ENCODE data around the gene ARPIN. TPM values are rescaled to one million over a fixed set of nuclear protein-coding genes. Genes with fewer than 3 reads are reported as not detected.
"Not testable (repeated sequence)": the region's sequence is repeated elsewhere in the genome, so short reads cannot be mapped to it uniquely, and the experiment has no call there.

ARPIN gene
- polyA plus RNA-seq (2013, experiment 1 of 2): 1.3 TPM
- polyA plus RNA-seq (2013, experiment 2 of 2): 1.4 TPM

DNA sequence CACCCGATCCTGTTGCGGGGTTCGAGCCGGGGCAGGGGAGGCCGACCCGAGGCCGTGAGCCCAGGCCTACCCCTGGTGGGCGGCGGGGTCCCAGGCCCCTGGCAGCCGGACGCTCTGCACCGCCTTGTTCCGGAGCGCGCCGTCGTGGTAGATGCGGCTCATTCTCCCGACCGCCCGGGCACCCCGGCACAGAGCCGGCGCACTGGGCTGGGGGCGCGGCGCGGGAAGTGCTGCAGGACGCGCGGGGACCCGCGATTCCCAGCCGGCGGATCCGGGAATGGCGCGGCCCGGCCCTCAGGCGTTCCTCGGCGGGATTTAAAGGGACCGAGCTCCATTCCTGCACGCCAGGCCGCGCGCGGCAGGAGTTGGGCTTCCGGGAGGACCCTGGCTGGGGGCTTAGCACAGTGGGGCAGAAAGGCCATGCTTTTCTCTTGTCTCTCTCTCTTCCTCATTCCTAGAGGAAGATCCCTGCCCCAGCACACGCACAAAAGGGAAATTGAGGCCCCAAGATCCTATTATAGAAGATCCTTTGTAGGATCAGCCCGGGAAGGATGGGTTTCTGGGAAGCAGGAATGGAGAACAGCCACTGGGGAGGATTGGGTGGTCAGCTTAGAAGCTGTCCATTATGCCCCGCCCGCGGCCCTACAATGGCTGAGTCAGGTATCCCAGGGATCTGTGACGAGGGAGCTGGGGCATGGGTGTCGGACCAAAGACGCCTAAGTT is at the start of gene ARPIN:
ARPIN (minus strand) TSS at position 279 of the 723 bp plus-strand sequence; CDS start at position 162, 117 bp downstream.
- no peaks in the 10 kb centered on the region for H3K4me1 ChIP-seq (ENCODE audit: control insufficient read depth, low read depth, low read length)

DNA sequence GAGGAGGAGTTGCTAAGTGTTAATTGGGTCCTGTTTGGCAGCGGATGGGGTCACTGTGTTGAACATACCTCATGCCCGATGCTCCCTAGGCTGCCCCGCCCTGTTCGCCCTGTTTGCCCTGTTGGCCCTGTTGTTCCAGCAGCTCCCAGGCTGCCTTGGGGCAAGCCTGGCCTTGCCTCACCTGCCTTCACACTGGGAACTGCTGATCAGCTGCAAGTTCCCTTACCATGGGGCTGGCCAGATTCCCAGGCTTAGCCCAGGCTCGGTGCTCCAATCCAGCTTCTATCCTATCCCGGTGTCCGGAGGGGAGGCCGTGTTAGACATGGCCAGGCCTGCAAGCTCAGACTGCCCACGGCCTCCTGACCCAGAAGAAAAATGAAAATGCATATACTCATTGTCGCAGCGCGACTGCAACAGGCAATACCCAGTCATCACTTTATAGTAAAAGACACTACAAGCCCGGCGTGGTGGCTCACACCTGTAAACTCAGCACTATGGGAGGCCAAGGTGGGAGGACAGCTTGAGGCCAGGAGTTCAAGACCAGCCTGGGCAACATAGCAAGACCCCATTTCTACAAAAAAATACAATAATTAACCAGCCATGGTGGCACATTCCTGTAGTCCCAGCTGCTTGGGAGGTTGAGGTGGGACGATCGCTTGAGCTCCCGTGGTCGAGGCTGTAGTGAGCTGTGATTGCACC is 45.5 kb upstream of the ARPIN start:
- Histone ChIP-seq H4K8ac (ENCODE audit: low read depth, low read length) (no peak overlapping the region), H3K36me3 (ENCODE audit: control insufficient read depth, insufficient read depth, low read length) (no peaks in the 10 kb centered on the region), H3K79me2 (ENCODE audit: control insufficient read depth, insufficient read depth, low read length) (no peaks in the 10 kb centered on the region), H3K79me1 (ENCODE audit: low read length) (no peaks in the 10 kb centered on the region), H3K4ac (ENCODE audit: low read depth, low read length) (no peak overlapping the region), H3K27me3 (ENCODE audit: insufficient read depth, low read length, poor library complexity) (no peaks in the 10 kb centered on the region), H2BK15ac (replicated peaks; ENCODE audit: low read depth) (no peak overlapping the region), H2AK5ac (ENCODE audit: low read length) (no peak overlapping the region), H3K56ac (ENCODE audit: low read length) (no peak overlapping the region), H3K18ac (ENCODE audit: low read length) (no peak overlapping the region), H3K27ac (ENCODE audit: low read depth, low read length) (no peak overlapping the region), H3K4me2 (ENCODE audit: low read length) (no peak overlapping the region), H2BK120ac (ENCODE audit: low read depth, low read length) (no peak overlapping the region), H3K4me1 (ENCODE audit: control insufficient read depth, low read depth, low read length) (no peaks in the 10 kb centered on the region), H3K23ac (ENCODE audit: low read length) (no peak overlapping the region), H3K4me3 (ENCODE audit: low read length) (no peak overlapping the region), H3K9ac (ENCODE audit: low read length) (no peak overlapping the region), H4K5ac (ENCODE audit: low read length) (no peak overlapping the region), H2BK5ac (ENCODE audit: low read length) (no peak overlapping the region)
- no CpG with 5 or more reads among the region's 18 CpGs for WGBS (ENCODE audit: extremely low coverage, insufficient coverage, low lambda C conversion rate)
- no peak for DNase-seq

More for the DNA sequence above, at the start of gene ARPIN:
- Histone ChIP-seq H3K4ac (ENCODE audit: low read depth, low read length) (peak within 1 kb of the TSS; percentile 93), H2BK15ac (replicated peaks; ENCODE audit: low read depth) (no peak within 1 kb of the TSS), H3K56ac (ENCODE audit: low read length) (peak within 1 kb of the TSS; percentile 92), H4K8ac (ENCODE audit: low read depth, low read length) (no peak within 1 kb of the TSS), H3K18ac (ENCODE audit: low read length) (peak within 1 kb of the TSS; percentile 81), H3K79me2 (ENCODE audit: control insufficient read depth, insufficient read depth, low read length) (no peaks in the 10 kb centered on the region), H3K4me3 (ENCODE audit: low read length) (peak within 1 kb of the TSS; percentile 40), H2AK5ac (ENCODE audit: low read length) (no peak within 1 kb of the TSS), H3K36me3 (ENCODE audit: control insufficient read depth, insufficient read depth, low read length) (no peaks in the 10 kb centered on the region), H3K4me2 (ENCODE audit: low read length) (peak within 1 kb of the TSS; percentile 56), H3K79me1 (ENCODE audit: low read length) (no peaks in the 10 kb centered on the region), H3K27me3 (ENCODE audit: insufficient read depth, low read length, poor library complexity) (no peaks in the 10 kb centered on the region), H4K5ac (ENCODE audit: low read length) (no peak within 1 kb of the TSS), H2BK5ac (ENCODE audit: low read length) (no peak within 1 kb of the TSS), H3K23ac (ENCODE audit: low read length) (no peak within 1 kb of the TSS), H2BK120ac (ENCODE audit: low read depth, low read length) (no peak within 1 kb of the TSS), H3K9ac (ENCODE audit: low read length) (peak within 1 kb of the TSS; percentile 83), H3K27ac (ENCODE audit: low read depth, low read length) (no peak within 1 kb of the TSS)
- WGBS (ENCODE audit: extremely low coverage, insufficient coverage, low lambda C conversion rate): no CpG with 5 or more reads among the region's 57 CpGs
- peak; percentile 68 for DNase-seq

DNA sequence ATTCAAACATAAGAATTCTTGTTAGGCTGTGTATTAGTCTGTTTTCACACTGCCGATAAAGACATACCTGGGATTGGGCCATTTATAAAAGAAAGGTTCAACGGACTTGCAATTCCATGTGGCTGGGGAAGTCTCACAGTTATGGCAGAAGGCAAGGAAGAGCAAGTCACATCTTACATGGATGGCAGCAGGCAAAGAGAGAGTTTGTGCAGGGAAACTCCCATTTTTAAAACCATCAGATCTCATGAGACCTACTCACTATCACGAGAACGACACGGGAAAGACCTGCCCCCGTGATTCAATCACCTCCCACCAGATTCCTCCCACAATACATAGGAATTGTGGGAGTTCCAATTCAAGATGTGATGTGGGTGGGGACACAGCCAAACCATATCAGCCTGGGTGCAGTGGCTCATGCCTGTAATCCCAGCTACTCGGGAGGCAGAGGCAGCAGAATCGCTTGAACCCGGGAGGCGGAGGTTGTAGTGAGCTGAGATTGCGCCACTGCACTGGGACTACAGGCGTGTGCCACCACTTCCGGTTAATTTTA is 42.8 kb upstream of the ARPIN start:
- H4K8ac ChIP-seq (ENCODE audit: low read depth, low read length); H2BK5ac ChIP-seq (ENCODE audit: low read length); H3K9ac ChIP-seq (ENCODE audit: low read length); H3K36me3 ChIP-seq (ENCODE audit: control insufficient read depth, insufficient read depth, low read length); H2BK120ac ChIP-seq (ENCODE audit: low read depth, low read length); H3K27me3 ChIP-seq (ENCODE audit: insufficient read depth, low read length, poor library complexity); H3K4ac ChIP-seq (ENCODE audit: low read depth, low read length); H3K18ac ChIP-seq (ENCODE audit: low read length); H3K79me2 ChIP-seq (ENCODE audit: control insufficient read depth, insufficient read depth, low read length); H3K4me3 ChIP-seq (ENCODE audit: low read length); H3K27ac ChIP-seq (ENCODE audit: low read depth, low read length); H3K4me1 ChIP-seq (ENCODE audit: control insufficient read depth, low read depth, low read length); H3K23ac ChIP-seq (ENCODE audit: low read length); H2BK15ac ChIP-seq (replicated peaks; ENCODE audit: low read depth); H3K56ac ChIP-seq (ENCODE audit: low read length); H2AK5ac ChIP-seq (ENCODE audit: low read length); DNase-seq; H4K5ac ChIP-seq (ENCODE audit: low read length); H3K79me1 ChIP-seq (ENCODE audit: low read length); H3K4me2 ChIP-seq (ENCODE audit: low read length): not testable (repeated sequence)
- WGBS (ENCODE audit: extremely low coverage, insufficient coverage, low lambda C conversion rate): no CpG with 5 or more reads among the region's 13 CpGs

DNA sequence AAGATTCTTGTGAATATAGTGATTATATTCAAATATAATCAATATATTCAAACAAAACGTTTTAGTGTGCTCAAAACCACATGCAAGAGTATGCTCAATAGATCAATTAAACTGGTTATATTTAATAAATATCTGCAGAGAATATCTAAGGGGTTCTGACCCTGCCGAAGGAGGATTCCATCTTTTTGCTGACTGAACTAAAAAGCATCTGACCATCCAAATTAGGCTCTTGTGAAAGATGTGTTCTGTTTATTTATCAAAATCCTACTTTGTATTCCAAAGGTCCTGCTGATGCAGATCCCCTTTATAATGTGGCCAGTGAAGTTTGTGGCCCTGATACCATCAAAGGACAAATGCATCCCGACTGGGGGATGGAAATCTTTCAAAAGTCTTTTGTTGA is 41.8 kb upstream of the ARPIN start:
- Histone ChIP-seq H3K27me3 (ENCODE audit: insufficient read depth, low read length, poor library complexity) (no peaks in the 10 kb centered on the region), H3K4me1 (ENCODE audit: control insufficient read depth, low read depth, low read length) (no peaks in the 10 kb centered on the region), H3K9ac (ENCODE audit: low read length) (no peak overlapping the region), H3K56ac (ENCODE audit: low read length) (no peak overlapping the region), H3K79me2 (ENCODE audit: control insufficient read depth, insufficient read depth, low read length) (no peaks in the 10 kb centered on the region), H3K23ac (ENCODE audit: low read length) (no peak overlapping the region), H3K18ac (ENCODE audit: low read length) (no peak overlapping the region), H2BK5ac (ENCODE audit: low read length) (no peak overlapping the region), H4K5ac (ENCODE audit: low read length) (no peak overlapping the region), H3K4me2 (ENCODE audit: low read length) (no peak overlapping the region), H2BK120ac (ENCODE audit: low read depth, low read length) (no peak overlapping the region), H3K27ac (ENCODE audit: low read depth, low read length) (no peak overlapping the region), H4K8ac (ENCODE audit: low read depth, low read length) (no peak overlapping the region), H3K36me3 (ENCODE audit: control insufficient read depth, insufficient read depth, low read length) (no peaks in the 10 kb centered on the region), H3K79me1 (ENCODE audit: low read length) (no peaks in the 10 kb centered on the region), H3K4me3 (ENCODE audit: low read length) (no peak overlapping the region), H2BK15ac (replicated peaks; ENCODE audit: low read depth) (no peak overlapping the region), H3K4ac (ENCODE audit: low read depth, low read length) (no peak overlapping the region), H2AK5ac (ENCODE audit: low read length) (no peak overlapping the region)
- WGBS (ENCODE audit: extremely low coverage, insufficient coverage, low lambda C conversion rate): no CpG with 5 or more reads among the region's 3 CpGs
- no peak for DNase-seq

DNA sequence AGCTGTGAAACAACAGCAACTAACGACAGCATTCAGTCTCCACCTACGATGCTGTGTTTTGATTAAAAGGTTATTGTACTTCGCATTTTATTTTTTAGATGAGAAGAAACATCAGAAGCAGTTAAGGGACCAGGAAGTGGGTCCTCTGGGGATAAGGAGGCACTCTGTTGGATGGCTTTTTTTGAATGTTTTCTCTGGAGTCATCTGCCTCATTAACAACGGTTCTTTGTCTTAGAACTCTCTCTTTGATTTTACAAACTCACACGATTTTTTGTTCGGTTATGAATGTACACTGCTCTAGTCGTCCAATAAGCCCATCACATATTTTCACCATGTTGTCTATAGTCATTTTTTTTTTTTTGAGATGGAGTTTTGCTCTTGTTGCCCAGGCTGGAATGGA is 36.0 kb upstream of the ARPIN start:
- Histone ChIP-seq H3K79me1 (ENCODE audit: low read length) (no peaks in the 10 kb centered on the region), H3K56ac (ENCODE audit: low read length) (no peak overlapping the region), H4K5ac (ENCODE audit: low read length) (no peak overlapping the region), H2BK15ac (replicated peaks; ENCODE audit: low read depth) (no peak overlapping the region), H3K9ac (ENCODE audit: low read length) (no peak overlapping the region), H3K27me3 (ENCODE audit: insufficient read depth, low read length, poor library complexity) (no peaks in the 10 kb centered on the region), H2AK5ac (ENCODE audit: low read length) (no peak overlapping the region), H3K4ac (ENCODE audit: low read depth, low read length) (no peak overlapping the region), H3K4me2 (ENCODE audit: low read length) (no peak overlapping the region), H3K79me2 (ENCODE audit: control insufficient read depth, insufficient read depth, low read length) (no peaks in the 10 kb centered on the region), H4K8ac (ENCODE audit: low read depth, low read length) (no peak overlapping the region), H2BK5ac (ENCODE audit: low read length) (no peak overlapping the region), H3K4me1 (ENCODE audit: control insufficient read depth, low read depth, low read length) (no peaks in the 10 kb centered on the region), H3K27ac (ENCODE audit: low read depth, low read length) (no peak overlapping the region), H3K23ac (ENCODE audit: low read length) (no peak overlapping the region), H3K36me3 (ENCODE audit: control insufficient read depth, insufficient read depth, low read length) (no peaks in the 10 kb centered on the region), H2BK120ac (ENCODE audit: low read depth, low read length) (no peak overlapping the region), H3K4me3 (ENCODE audit: low read length) (no peak overlapping the region), H3K18ac (ENCODE audit: low read length) (no peak overlapping the region)
- DNase-seq: no peak
- no CpG with 5 or more reads among the region's 7 CpGs for WGBS (ENCODE audit: extremely low coverage, insufficient coverage, low lambda C conversion rate)
